HCT116 (cell line): ENCODE measurements around the gene HAPLN3.

Experiments
- CBX3 ChIP-seq: IDR thresholded peaks from 2 replicates; pipeline ENCODE4 v1.6.1; 2012; ENCODE audit warnings: low read depth
- ELF1 ChIP-seq: IDR thresholded peaks from 2 replicates; pipeline ENCODE4 v1.6.1; 2012; ENCODE audit warnings: low read depth, borderline replicate concordance
- EZH2 ChIP-seq: fragments of 200-600 bp; sonication (generic); IDR thresholded peaks from 2 replicates; pipeline ENCODE4 v1.6.1; 2017; ENCODE audit warnings: antibody characterized with exemption, mixed run types
- SIN3A ChIP-seq: IDR thresholded peaks from 2 replicates; pipeline ENCODE4 v1.6.1; 2012; ENCODE audit warnings: low read depth
- ZNF274 ChIP-seq: fragments of 200-500 bp; sonication (Bioruptor generic); IDR thresholded peaks from 2 replicates; pipeline ENCODE4 v1.6.1; 2014; ENCODE audit warnings: mild to moderate bottlenecking, low read depth, low read length, inconsistent platforms
- TF ChIP-seq, protein P1 (sequence below), 3 experiments: fragments of 200-600 bp in 1 of 3; sonication (generic) in 1 of 3; IDR thresholded peaks in 2 of 3; conservative IDR thresholded peaks in 1 of 3; 2 replicates each; pipeline ENCODE4 v1.5.1; 2012 to 2017; ENCODE audit warnings: low read depth in 2 of 3, low read length in 2 of 3, antibody characterized with exemption in 1 of 3, borderline replicate concordance in 1 of 3, control low read depth in 1 of 3, mild to moderate bottlenecking in 1 of 3, mixed read lengths in 1 of 3, mixed run types in 1 of 3, moderate library complexity in 1 of 3; ENCODE audit not compliant: insufficient read depth in 1 of 3
- TF ChIP-seq, protein P2 (sequence below): IDR thresholded peaks from 2 replicates; pipeline ENCODE4 v1.6.1; 2012
- TF ChIP-seq, protein P3 (sequence below): IDR thresholded peaks from 2 replicates; pipeline ENCODE4 v1.6.1; 2012; ENCODE audit warnings: low read depth
- TF ChIP-seq, protein P4 (sequence below): IDR thresholded peaks from 2 replicates; pipeline ENCODE4 v1.6.1; 2011; ENCODE audit warnings: mild to moderate bottlenecking, low read length, moderate library complexity; ENCODE audit not compliant: insufficient replicate concordance; ENCODE audit errors: extremely low read depth

DNA sequence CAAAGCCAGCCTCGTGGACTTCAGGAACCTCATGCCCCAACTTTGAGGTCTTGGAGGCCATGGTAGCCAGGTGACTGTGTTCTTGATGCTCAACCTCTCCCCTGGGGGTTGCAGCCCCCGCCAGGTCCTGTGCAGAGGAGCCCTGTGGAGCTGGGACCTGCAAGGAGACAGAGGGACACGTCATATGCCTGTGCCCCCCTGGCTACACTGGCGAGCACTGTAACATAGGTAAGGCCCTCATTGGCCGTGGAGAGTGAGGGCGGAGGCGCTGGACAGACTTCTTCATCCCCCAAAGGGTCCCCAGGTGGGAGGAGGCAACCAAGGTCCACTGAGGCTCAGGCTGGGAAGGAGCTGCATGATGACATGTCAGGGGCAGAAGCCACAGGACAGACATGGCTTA is 35.1 kb downstream of the HAPLN3 start:
- TF ChIP-seq, protein P1, sequence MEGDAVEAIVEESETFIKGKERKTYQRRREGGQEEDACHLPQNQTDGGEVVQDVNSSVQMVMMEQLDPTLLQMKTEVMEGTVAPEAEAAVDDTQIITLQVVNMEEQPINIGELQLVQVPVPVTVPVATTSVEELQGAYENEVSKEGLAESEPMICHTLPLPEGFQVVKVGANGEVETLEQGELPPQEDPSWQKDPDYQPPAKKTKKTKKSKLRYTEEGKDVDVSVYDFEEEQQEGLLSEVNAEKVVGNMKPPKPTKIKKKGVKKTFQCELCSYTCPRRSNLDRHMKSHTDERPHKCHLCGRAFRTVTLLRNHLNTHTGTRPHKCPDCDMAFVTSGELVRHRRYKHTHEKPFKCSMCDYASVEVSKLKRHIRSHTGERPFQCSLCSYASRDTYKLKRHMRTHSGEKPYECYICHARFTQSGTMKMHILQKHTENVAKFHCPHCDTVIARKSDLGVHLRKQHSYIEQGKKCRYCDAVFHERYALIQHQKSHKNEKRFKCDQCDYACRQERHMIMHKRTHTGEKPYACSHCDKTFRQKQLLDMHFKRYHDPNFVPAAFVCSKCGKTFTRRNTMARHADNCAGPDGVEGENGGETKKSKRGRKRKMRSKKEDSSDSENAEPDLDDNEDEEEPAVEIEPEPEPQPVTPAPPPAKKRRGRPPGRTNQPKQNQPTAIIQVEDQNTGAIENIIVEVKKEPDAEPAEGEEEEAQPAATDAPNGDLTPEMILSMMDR (IDR thresholded peaks at IDR 0.05 in 2 of 3, conservative IDR thresholded peaks at IDR 0.05 in 1 of 3; ENCODE audit: borderline replicate concordance in 1 of 3, insufficient read depth in 1 of 3, low read depth in 2 of 3, low read length in 2 of 3): no peak
- TF ChIP-seq, protein P2, sequence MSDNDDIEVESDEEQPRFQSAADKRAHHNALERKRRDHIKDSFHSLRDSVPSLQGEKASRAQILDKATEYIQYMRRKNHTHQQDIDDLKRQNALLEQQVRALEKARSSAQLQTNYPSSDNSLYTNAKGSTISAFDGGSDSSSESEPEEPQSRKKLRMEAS: no peak
- TF ChIP-seq ELF1 (no peak), EZH2 (no peak), SIN3A (no peak), CBX3 (no peak), ZNF274 (no peak)
- TF ChIP-seq, protein P3, sequence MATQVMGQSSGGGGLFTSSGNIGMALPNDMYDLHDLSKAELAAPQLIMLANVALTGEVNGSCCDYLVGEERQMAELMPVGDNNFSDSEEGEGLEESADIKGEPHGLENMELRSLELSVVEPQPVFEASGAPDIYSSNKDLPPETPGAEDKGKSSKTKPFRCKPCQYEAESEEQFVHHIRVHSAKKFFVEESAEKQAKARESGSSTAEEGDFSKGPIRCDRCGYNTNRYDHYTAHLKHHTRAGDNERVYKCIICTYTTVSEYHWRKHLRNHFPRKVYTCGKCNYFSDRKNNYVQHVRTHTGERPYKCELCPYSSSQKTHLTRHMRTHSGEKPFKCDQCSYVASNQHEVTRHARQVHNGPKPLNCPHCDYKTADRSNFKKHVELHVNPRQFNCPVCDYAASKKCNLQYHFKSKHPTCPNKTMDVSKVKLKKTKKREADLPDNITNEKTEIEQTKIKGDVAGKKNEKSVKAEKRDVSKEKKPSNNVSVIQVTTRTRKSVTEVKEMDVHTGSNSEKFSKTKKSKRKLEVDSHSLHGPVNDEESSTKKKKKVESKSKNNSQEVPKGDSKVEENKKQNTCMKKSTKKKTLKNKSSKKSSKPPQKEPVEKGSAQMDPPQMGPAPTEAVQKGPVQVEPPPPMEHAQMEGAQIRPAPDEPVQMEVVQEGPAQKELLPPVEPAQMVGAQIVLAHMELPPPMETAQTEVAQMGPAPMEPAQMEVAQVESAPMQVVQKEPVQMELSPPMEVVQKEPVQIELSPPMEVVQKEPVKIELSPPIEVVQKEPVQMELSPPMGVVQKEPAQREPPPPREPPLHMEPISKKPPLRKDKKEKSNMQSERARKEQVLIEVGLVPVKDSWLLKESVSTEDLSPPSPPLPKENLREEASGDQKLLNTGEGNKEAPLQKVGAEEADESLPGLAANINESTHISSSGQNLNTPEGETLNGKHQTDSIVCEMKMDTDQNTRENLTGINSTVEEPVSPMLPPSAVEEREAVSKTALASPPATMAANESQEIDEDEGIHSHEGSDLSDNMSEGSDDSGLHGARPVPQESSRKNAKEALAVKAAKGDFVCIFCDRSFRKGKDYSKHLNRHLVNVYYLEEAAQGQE: no peak
- TF ChIP-seq, protein P4, sequence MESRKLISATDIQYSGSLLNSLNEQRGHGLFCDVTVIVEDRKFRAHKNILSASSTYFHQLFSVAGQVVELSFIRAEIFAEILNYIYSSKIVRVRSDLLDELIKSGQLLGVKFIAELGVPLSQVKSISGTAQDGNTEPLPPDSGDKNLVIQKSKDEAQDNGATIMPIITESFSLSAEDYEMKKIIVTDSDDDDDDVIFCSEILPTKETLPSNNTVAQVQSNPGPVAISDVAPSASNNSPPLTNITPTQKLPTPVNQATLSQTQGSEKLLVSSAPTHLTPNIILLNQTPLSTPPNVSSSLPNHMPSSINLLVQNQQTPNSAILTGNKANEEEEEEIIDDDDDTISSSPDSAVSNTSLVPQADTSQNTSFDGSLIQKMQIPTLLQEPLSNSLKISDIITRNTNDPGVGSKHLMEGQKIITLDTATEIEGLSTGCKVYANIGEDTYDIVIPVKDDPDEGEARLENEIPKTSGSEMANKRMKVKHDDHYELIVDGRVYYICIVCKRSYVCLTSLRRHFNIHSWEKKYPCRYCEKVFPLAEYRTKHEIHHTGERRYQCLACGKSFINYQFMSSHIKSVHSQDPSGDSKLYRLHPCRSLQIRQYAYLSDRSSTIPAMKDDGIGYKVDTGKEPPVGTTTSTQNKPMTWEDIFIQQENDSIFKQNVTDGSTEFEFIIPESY: no peak
